Testis (tissue), 2 donors: ENCODE measurements around the gene OR4N5.

Source experiments
- POLR2A ChIP-seq: fragments of 450-650 bp; IDR thresholded peaks from one replicate; pipeline ENCODE4 v1.6.1; 2017; ENCODE audit warnings: antibody characterized with exemption, mild to moderate bottlenecking, moderate library complexity
- TF ChIP-seq, protein P1 (sequence below), 3 experiments: fragments of 450-650 bp in 2 of 3; fragments of 200-600 bp in 1 of 3; sonication (generic) in 1 of 3; IDR thresholded peaks; one replicate each; pipeline ENCODE4 v1.5.1; 2016 to 2019; ENCODE audit warnings: antibody characterized with exemption in 3 of 3, mild to moderate bottlenecking in 2 of 3, moderate library complexity in 1 of 3

- TF ChIP-seq, protein P1, sequence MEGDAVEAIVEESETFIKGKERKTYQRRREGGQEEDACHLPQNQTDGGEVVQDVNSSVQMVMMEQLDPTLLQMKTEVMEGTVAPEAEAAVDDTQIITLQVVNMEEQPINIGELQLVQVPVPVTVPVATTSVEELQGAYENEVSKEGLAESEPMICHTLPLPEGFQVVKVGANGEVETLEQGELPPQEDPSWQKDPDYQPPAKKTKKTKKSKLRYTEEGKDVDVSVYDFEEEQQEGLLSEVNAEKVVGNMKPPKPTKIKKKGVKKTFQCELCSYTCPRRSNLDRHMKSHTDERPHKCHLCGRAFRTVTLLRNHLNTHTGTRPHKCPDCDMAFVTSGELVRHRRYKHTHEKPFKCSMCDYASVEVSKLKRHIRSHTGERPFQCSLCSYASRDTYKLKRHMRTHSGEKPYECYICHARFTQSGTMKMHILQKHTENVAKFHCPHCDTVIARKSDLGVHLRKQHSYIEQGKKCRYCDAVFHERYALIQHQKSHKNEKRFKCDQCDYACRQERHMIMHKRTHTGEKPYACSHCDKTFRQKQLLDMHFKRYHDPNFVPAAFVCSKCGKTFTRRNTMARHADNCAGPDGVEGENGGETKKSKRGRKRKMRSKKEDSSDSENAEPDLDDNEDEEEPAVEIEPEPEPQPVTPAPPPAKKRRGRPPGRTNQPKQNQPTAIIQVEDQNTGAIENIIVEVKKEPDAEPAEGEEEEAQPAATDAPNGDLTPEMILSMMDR (IDR thresholded peaks at IDR 0.05), result no peak
- no peak for TF ChIP-seq POLR2A
These were observed 40.6 kb downstream of the OR4N5 start for GRCh38 chr14:20179218-20179617.
